Measurements from ENCODE around the gene CYBRD1.

- TF ChIP-seq, protein P1, sequence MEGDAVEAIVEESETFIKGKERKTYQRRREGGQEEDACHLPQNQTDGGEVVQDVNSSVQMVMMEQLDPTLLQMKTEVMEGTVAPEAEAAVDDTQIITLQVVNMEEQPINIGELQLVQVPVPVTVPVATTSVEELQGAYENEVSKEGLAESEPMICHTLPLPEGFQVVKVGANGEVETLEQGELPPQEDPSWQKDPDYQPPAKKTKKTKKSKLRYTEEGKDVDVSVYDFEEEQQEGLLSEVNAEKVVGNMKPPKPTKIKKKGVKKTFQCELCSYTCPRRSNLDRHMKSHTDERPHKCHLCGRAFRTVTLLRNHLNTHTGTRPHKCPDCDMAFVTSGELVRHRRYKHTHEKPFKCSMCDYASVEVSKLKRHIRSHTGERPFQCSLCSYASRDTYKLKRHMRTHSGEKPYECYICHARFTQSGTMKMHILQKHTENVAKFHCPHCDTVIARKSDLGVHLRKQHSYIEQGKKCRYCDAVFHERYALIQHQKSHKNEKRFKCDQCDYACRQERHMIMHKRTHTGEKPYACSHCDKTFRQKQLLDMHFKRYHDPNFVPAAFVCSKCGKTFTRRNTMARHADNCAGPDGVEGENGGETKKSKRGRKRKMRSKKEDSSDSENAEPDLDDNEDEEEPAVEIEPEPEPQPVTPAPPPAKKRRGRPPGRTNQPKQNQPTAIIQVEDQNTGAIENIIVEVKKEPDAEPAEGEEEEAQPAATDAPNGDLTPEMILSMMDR (conservative IDR thresholded peaks at IDR 0.05 in 1 of 2, IDR thresholded peaks at IDR 0.05 in 1 of 2; ENCODE audit: extremely low read depth in 1 of 2, insufficient read depth in 1 of 2, low read depth in 1 of 2, low read length in 2 of 2) = no peak
- no peak for TF ChIP-seq EZH2 (IDR thresholded peaks at IDR 0.05; ENCODE audit: borderline replicate concordance, low read length)
Observed at GRCh38 chr2:171521361-171522051, 768 bp upstream of the CYBRD1 start.
